ENCODE data around the gene SHC1. TPM values are rescaled to one million over a fixed set of nuclear protein-coding genes. Genes with fewer than 3 reads are reported as not detected.

SHC1 gene
- total RNA-seq, 1 donor from 2014 or later, result 81.1 TPM

Other genes with a start within 250 kb of the SHC1 start
- 0.07 and 0.27 TPM in 2 replicates for gene KCNN3, start 100.5 kb downstream of the SHC1 start, total RNA-seq
- gene PMVK, start 34.0 kb downstream of the SHC1 start, total RNA-seq, result 35.1 and 35.3 TPM in 2 replicates
- gene PBXIP1, start 14.6 kb downstream of the SHC1 start, total RNA-seq, result 119 and 120 TPM in 2 replicates
- gene PYGO2, start 9.0 kb downstream of the SHC1 start, total RNA-seq, result 45.6 and 47.0 TPM in 2 replicates
- gene CKS1B, start 3.9 kb upstream of the SHC1 start, total RNA-seq, result 104 and 112 TPM in 2 replicates
- gene FLAD1, start 12.6 kb upstream of the SHC1 start, total RNA-seq, result 55.8 and 56.9 TPM in 2 replicates
- 0.93 and 0.98 TPM in 2 replicates for gene LENEP, start 22.8 kb upstream of the SHC1 start, total RNA-seq
- gene ZBTB7B, start 32.1 kb upstream of the SHC1 start, total RNA-seq, result 158 and 173 TPM in 2 replicates
- gene DCST2, start 63.0 kb upstream of the SHC1 start, total RNA-seq, result 0.15 and 0.29 TPM in 2 replicates
- not detected in 2 replicates for gene DCST1, start 63.1 kb upstream of the SHC1 start, total RNA-seq
- 51.6 and 53.2 TPM in 2 replicates for gene ADAM15, start 80.6 kb upstream of the SHC1 start, total RNA-seq
- 5.9 and 6.6 TPM in 2 replicates for gene EFNA4, start 93.0 kb upstream of the SHC1 start, total RNA-seq
- gene EFNA3, start 108.1 kb upstream of the SHC1 start, total RNA-seq, result 0.90 and 2.3 TPM in 2 replicates
- not detected in 2 replicates for gene EFNA1, start 157.1 kb upstream of the SHC1 start, total RNA-seq
- gene SLC50A1, start 165.1 kb upstream of the SHC1 start, total RNA-seq, result 27.9 and 32.5 TPM in 2 replicates
- gene DPM3, start 169.8 kb upstream of the SHC1 start, total RNA-seq, result 35.7 and 38.4 TPM in 2 replicates
- gene KRTCAP2, start 202.6 kb upstream of the SHC1 start, total RNA-seq, result 224 and 225 TPM in 2 replicates
- gene TRIM46, start 203.1 kb upstream of the SHC1 start, total RNA-seq, result 19.8 and 20.1 TPM in 2 replicates
- 19.7 and 20.6 TPM in 2 replicates for gene THBS3, start 237.2 kb upstream of the SHC1 start, total RNA-seq
- 40.2 and 43.5 TPM in 2 replicates for gene MTX1, start 237.9 kb upstream of the SHC1 start, total RNA-seq